Hematopoietic multipotent progenitor cell treated with erythropoietin and hydrocortisone succinate and interleukin-3 and kit ligand, for 17 days (in vitro differentiated cells): ENCODE measurements around the gene OLIG3.

Experiments used
- DNase-seq: peaks from one replicate; pipeline ENCODE4 v3.0.0-alpha.2; 2015; ENCODE audit warnings: low spot score

OLIG3 gene

DNA sequence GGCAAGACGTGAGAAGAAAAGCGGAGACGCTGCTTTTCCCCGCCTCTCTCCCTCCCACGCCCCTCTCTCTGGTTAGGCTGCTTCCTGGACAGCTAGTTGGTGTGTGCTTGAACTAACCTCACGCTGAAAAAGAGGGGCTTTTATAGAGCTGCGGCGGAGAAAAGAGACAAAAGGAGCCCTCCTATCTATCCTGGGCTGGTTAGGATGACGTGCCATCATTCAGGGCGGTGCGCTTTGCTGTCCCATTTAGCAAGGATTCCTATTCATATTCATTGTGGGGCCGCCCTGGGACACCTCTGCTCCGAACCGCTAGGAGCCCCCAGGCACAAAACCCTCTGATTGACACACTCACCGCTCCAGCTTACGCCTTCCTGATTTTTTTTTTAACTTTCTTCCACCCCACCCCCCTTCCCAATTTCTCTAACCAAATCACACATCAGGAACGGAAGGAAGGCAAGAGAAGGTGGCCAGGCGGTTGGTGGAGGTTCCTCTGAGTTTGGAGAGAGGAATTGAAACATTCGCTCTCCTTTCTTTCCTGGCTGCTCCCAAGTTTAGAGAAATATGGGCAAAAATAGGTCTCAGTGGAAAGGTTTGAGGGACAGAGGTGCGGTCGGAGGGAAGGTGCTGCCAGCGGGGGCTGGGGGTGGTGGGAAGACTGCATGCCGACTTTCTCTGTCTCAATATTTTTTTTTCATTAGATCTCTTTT lies at the start of gene OLIG3:
TSS of gene OLIG3 (minus strand) at position 114 of the 707 bp plus-strand sequence. CDS start 224 bp downstream, outside the sequence.
- no peak for DNase-seq

DNA sequence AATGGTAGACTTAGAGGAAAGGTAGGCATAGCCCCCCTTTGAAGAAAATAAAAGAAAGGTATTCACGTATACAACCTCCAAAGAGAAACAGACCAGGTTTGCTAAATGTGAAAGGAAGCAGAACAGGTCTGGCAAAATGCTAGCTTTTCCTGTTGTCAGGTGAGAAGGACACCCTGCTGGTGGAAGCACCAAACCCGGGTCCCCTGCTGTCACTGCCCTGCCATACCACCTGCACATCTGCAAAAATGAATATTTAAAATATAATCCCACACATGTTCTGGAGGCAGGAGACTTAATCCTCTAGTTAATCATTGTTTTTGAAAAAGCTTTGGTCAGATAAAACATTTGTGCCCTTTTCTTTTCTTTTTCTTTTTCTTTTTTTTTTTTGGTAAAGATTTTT lies 48.9 kb upstream of the OLIG3 start:
- no peak for DNase-seq

DNA sequence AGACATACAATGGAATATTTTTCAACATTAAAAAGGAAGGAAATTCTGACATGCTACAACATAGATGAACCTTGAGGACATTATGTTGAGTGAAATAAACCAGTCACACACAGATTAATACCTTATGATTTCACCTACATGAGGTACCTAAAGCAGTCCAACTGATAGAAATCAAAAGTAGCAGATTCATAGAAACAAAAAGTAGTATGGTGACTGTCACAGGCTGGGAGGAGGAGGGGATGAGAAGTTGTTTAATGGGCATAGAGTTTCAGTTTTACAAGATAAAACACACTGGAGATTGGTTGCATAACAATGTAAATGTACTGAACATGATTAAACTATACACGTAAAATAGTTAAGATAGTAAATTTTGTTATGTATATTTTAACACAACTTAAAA lies 48.5 kb upstream of the OLIG3 start:
- DNase-seq, result no peak

DNA sequence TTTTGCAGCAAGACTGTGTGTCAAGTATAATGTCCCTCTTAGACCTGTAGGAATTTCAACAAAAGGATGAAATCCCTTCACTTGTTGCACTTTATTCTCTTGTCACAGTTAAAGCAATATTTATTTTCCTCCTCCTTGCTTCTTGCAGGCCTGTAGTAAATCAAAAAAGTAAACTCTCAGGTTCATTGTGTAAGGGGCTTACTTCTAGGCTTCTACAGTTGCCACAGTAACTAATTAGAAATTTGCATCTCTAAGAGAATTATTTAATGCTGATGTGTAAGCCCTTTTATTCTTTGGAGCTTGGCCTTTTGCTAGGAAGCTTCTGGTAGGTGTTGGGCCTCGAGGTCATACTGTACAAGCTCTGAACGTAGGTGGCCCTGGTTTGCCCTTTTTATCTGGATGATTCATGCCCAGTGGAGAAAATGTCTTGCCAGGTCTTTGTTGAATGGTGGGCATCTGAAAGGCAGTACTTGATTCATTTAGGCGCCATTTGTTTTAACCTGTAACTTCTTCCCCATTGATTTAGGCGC lies 47.4 kb upstream of the OLIG3 start:
- DNase-seq, result no peak

DNA sequence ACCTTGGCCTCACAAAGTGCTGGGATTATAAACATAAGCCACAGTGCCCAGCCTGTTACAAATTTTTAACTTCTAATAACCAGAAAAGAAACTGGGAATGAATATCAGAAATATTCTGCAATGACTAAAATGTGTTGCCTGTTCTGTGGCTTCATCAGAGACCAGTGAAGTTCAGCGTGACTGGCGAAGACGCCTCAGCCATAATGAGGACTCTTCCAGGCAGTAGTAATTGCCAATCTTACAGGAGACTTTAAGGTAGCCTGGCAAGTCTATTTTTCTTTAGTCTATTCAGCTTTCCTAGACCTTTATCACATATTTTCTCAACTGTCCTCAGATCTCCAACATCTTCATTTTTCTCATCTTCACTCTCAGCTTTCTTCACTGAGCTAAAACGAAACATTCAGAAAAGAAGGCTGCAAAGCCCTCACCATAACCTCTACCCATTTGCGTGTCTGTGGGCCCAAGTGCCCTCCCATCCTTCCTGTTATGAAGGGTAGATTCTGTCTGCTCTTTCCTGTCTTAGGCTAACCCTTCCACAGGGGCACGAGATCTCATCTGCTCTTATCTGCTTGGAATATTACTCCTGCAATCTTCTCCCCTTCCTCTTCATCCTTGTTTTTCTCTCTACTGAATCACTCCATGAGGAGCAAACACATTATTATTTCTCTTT lies 42.0 kb upstream of the OLIG3 start:
- no peak for DNase-seq

DNA sequence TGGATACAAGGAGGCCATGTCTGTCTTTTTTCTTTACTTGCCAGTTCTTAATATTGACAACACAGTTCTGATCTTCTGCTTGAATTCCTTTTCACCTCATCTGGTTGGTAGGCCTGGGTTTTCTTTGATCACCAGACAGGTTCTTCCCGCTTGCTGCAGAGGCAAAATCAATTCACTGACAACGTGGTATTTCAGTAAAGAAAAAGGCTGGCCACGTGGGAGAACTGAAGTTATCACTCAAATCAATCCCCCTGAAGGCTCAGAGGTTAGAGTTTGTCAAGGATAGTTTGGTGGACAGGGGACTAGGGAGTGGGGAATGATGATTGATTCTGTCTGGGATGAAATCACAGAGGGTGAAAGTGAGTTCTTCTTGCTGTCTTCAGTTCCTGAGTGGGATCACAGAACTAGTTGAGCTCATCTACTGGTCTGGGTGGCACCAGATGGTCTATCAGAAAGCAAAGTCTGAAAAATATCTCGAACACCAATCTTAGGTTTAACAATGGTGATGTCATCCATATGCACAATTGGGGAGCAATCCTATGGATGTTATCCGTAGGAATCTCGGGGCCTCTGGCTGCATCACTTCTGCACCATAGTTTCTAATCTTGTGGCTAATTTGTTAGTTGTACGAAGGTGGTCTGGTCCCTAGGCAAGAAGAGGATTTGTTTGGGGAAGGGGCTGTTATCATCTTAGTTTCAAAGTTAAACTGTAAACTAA lies 37.3 kb upstream of the OLIG3 start:
- no peak for DNase-seq

DNA sequence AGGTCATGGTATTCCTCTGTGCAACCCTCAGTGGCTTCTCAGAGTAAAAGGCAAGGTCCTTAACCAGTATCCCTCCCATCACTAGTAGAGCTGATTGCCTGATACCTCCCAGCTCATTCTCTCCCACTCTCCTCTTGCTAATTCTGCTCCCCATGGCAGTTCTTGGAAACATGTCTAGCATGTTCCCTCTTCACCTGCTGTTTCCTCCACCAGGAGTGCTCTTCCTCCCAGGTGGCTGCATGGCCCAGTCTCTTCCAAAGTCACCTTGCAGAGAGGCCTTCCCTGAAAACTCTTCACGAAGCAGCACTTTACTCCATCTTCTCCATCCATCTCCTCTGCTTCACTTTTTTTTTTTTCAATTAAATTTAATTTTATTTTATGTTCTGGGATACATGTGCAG lies 36.2 kb upstream of the OLIG3 start:
- DNase-seq, result no peak

DNA sequence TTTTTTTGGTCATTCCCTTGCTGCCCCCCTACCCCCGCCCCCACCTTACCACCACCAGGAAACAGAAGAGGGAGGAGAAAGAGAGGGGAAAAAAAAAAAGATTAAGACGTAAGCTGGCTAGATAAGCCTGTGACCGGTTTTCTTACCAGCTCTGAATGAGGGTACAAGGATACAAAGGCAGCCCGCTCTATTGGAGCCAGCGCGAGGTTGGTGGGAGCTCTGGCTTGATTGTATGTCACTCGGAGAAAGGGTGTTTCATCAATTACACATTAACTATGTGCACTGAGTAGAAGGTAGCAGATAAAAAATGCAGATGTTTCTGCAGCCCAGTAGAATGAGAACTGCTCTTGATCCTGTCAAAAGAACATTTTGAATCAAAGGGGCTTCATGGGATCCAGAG lies 28.6 kb upstream of the OLIG3 start:
- no peak for DNase-seq

DNA sequence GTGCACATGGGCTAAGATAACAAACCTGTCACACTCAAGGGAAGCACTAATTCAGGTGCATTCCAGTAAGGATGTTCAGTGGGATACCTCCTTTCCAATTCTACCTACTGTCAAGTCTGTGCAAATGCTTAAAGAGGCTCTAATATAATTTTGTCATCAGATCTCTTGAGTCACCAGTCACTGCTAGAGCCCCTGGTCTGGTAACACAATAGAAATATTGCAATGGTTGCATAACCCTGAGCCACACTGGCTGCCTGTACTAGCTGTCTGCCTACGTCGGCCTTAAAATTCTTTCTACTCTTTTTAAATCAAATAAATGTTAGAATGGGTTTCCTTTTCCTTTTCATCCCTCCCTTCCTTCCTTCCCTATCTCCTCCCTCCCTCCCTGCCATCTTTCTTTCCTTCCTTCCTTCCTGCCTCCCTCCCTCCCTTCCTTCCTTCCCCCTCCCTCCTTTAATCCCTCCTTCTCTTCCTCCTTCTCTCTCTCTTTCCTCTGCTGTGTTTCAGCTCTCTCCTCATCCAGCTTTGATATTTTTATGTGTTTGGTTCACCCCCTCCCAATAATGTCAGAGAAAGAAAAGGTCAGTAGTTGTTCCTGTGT lies 28.1 kb upstream of the OLIG3 start:
- DNase-seq, result no peak

DNA sequence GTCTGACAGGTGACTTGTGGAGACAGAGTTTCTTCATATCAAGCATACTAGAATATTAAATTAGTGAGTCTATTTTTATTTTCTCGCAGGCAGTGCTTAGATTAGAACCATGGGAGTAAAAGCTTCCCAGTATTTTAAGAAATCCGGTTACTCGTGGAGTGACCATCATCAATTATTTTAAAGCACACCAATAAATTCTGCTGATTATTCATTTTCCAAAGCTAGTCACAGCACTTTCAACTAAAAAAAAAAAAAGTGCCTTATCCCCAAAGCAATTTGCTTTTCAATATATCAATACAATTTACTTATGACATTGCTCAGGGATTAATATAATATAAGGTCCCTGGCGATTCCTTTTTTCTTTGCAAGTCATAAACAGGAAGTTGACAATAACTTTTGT lies 26.3 kb upstream of the OLIG3 start:
- no peak for DNase-seq

DNA sequence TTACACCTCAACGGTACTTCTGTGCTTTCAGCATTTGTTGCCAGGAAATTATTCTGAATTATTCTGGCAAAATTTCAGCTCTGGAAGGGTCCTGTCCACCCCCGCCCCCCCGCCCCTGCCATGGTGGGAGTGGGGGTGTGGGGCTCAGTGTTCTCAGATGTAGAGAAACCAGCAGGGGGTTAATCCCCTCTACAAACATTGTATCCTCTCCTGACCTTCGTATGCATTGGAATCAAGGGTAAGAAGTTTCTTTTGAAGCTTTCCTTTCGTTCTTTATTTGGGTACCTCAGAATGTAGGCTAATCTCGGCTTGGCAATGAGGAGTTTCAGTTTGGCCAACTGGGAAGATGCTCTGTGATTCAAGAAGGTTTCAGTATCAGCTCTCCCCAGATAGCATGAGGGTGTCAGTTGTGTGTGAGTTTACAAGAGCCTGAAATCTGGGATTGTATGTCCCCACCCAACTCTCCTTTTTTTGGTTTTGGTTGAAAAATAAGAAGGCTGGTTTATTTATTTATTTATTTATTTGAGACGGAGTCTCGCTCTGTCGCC lies 25.5 kb upstream of the OLIG3 start:
- DNase-seq, result no peak

DNA sequence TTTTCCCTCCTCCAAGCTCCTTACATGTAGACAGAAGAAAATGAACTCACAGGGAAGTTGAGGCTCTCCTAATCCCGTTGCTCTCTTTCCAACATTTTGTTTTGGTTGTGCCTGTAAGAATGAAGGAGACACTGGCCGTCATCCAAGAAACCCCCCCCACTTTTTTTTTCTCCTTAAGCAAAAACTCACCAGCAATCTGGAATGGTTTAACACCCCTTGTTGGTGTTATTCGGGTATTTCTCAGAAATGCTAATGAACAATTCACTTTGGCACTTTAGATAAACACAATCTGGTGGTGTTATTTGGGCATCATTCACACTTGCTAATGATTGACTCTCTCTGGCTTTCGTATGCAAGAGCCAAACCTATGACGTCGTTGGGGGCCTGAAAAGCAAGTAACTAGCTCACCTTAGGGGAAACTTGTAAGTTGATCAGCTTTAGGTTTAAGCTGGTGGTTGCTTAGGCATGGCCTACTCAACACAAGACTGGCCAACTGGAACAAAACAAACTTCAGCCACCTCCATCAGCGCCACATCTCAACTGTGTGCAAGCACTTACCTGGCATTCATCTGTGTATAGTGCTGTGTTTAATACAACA lies 24.3 kb upstream of the OLIG3 start:
- no peak for DNase-seq

DNA sequence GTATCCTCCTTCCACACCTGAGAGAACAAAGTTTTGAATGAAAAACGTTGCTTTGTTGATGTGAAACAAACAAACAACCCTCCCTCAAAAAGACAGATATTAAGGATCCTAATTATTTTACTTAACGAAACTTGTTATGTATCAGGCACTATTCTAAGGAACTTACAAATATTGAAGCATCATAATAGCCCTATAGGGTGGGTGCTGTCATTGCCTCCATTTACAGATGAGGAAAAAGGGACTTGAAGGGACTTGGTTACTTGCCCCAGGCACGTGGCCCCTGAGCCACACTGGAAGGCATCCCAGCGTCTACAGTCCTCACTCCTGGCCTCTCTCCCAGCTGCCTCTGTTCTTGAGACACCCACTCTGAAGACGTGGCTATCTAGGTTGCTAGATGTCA lies 20.2 kb upstream of the OLIG3 start:
- DNase-seq, result no peak

DNA sequence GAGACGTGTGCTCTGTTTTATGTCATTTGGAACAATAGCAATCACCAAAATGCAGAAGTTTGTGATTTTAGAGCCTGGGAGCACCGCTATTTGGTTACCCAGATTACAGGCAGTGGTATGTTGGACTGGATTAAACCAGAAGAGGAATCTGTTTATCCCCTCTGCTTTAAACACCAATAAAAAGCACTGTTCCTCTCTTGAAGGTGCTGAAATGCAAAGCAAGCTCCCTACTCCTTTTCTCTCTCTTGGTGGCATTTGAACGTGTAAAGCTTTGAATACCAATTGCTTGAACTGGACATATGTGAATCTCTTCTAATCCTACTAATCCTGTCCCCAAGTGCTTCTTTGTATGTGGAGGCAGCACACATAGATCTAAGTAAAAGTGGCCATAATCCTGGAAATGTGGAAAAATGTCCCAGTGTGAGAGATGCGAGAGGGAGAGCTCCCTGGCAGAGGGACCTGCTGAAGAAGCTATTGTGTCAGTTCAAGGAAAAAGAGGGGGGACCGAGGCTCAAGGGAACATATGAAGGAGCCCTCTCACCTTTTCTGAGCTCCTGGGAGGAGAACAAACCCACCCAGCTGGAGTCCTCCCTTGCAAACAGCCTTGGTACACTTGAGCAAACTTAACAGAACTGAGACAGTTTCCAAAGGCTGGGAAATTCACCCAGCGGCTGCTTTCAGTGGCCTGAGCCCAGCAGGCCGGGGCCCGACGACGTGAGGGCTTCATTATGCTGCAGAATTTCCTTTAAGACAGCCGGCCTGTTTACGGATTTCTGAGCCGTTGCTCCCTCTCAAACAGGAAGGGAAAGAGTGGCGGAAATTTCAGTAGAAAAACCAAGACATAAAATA lies 18.8 kb upstream of the OLIG3 start:
- DNase-seq, result no peak

DNA sequence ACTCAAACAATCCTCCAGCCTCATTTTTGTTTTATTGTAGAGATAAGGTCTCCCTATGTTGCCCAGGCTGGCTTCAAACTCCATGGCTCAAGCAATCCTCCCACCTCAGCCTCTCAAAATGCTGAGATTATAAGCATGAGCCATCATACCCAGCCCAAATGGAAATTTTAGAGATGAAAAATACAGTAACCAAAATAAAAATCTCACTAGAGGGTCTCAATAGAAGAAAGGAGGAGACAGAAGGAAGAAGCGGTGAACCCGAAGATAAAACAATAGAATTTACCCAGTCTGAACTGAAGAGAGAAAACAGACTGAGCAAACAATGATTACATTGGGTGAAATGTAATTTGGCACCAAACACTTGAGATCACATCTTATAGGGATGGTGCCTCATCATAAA lies 16.7 kb upstream of the OLIG3 start:
- DNase-seq, result no peak

DNA sequence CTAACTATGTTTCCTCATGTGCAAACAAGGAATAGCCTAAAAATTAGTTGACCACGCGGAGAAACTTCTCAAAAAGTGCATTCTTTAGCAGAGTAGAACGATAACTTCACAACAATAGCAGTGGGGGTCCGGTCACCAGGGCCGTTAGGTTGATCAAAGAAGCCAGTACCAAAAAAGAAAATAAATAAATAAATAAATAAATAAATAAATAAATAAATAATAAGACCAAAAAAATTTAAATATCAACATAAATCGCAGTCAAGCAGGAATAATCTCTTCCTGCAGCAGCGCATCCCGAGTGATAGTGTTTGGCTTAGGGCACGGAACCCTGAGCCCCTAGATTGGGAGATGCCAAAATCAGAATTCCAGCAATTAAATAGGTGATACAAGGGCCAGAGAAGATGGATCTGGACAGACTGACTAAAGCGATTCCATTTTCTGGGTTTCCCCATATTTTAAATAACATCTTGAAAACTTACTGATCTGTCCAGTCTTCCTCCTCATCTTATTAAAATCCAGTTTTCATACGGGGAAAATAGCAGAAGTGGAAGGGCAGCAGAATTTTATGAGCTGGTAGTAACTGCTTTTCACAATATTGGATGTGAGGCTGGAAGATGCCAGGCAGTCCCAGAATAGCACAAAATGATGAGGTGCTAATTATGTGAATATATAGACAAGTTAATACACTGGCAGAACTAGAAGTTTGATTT lies 4.4 kb upstream of the OLIG3 start:
- DNase-seq, result no peak

DNA sequence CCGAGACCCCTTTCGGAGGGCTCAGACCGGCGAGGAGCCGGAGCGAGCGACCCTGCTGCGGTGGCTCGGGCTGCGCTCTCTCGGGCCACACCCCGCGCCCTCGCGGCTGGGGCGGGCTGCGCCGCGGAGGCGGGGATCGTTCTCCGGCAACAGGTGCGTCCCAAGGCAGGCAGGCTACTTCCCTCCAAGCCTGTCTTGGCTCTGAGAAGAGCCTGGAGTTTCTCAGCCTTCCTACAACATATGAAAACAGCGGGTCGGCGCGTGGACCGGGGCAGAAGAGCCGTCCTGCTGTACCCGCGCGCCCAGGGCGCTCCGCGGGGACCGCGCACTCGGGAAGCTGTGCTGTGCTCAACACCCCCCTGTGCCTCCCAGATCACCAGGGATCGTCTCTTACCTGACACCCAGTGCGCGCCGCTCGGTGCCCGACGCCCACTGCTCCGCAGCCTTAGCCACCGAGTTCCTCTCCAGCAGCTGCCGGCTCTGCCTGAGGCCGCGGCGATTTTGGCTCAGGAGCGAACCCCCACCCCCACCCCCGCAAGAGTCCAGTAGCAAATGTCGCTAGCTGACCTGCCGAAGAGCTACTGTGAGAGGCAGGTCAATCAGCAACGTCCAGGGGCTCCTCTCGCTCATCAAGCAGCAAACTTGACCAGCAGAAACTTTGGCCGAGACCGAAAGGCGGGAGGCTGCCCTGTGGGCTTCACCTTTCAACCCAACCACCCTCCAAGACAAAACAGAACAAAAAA lies 3.7 kb upstream of the OLIG3 start:
- no peak for DNase-seq

DNA sequence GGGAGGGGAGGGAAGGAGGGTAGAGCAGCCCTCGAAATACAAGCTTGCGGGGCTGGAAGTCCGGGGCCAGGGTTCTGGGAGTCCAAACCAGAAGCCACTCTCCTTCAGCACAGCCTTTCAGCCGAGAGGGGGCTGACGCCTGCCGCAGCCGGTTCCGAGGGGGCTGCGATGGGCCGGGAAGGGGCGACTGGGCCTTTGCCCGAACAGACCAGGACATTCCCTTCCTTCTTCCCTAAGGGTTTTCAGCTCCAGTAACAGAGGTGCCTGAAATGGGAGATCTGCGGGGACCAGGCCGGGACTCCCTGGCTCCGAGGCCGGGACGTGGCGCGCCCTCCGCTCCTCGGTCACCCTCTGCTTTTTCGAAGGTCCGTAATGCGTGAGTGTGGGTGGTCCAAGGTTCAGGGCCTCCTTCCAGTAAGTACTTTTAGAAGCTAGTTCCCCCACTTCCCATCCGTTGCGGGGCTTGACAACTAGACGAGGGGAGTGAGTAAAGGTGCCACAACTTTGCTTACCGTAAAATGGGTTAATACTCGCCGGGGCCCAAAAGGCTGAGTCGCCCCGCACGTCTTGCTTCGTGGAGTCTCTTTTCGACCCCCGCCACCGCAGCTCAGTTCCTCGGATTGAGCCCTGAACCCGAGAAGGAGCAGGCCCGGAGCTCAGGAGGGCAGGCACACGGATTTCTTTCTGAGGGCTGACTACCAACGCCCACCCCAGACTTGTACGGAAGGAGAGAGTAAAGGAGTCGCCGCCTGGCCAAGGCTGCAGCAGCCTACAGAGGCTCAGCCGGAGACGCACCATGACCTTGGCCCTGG lies 2.9 kb upstream of the OLIG3 start:
- DNase-seq, result no peak

DNA sequence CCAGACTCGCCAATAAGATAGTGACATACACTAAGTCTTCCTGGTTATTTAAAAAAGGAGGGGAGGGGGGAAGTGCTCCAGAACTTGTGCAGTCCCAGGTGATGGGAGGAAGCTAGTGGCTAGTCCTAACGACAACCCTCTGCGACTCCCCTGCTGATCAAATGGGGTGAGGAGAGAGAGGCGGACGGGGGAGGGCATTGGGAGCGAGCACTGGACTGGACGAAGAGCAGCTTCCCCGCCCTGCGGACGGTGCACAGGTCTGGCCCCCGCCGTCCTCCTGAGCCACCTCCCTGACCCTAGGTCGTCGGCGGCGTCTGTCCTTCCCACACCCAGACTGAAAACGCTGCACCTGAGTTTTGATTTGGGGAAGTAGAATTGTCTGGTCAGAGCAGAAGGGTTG lies 2.2 kb upstream of the OLIG3 start:
- DNase-seq, result no peak
